HepG2 (cell line): ENCODE data around the gene TMEM107. TPM values are rescaled to one million over a fixed set of nuclear protein-coding genes. Genes with fewer than 3 reads are reported as not detected.

Experiments used
- AGO1 ChIP-seq: fragments of 200-400 bp; formaldehyde crosslinking; IDR thresholded peaks from 2 replicates; pipeline ENCODE4 v1.6.1; 2017; ENCODE audit warnings: mild to moderate bottlenecking, low read depth, low read length, moderate library complexity; ENCODE audit not compliant: poor library complexity, severe bottlenecking
- AGO2 ChIP-seq: fragments of 200-400 bp; formaldehyde crosslinking; optimal IDR thresholded peaks from 2 replicates; pipeline ENCODE3; 2017; ENCODE audit warnings: mild to moderate bottlenecking, low read depth, low read length, moderate library complexity
- CENPT ChIP-seq: sonication (generic); formaldehyde crosslinking; IDR thresholded peaks from 2 replicates; pipeline ENCODE4 v1.8.0; 2022; ENCODE audit warnings: low read depth, mild to moderate bottlenecking, moderate library complexity, missing genetic modification reagents
- FOSL1 ChIP-seq: sonication (generic); formaldehyde crosslinking; IDR thresholded peaks from 2 replicates; pipeline ENCODE4 v1.9.0; 2021; ENCODE audit warnings: missing genetic modification reagents, borderline replicate concordance
- KLF6 ChIP-seq: IDR thresholded peaks from 2 replicates; pipeline ENCODE4 v1.8.0; 2016; ENCODE audit warnings: missing biosample characterization, missing genetic modification reagents
- MATR3 ChIP-seq: sonication (generic); formaldehyde crosslinking; IDR thresholded peaks from 2 replicates; pipeline ENCODE4 v1.4.0; 2020; ENCODE audit warnings: missing genetic modification reagents
- MED13 ChIP-seq: sonication (generic); formaldehyde crosslinking; IDR thresholded peaks from 2 replicates; pipeline ENCODE4 v1.5.0; 2020; ENCODE audit warnings: missing genetic modification reagents
- POLR2G ChIP-seq: fragments of 200-400 bp; formaldehyde crosslinking; IDR thresholded peaks from 2 replicates; pipeline ENCODE4 v1.6.1; 2018; ENCODE audit warnings: mild to moderate bottlenecking, low read depth, low read length, moderate library complexity
- RFX3 ChIP-seq: IDR thresholded peaks from 2 replicates; pipeline ENCODE4 v1.6.1; 2016; ENCODE audit warnings: missing biosample characterization, missing genetic modification reagents
- SAP130 ChIP-seq: IDR thresholded peaks from 2 replicates; pipeline ENCODE4 v1.6.1; 2016; ENCODE audit warnings: low read depth
- TRIM24 ChIP-seq: sonication (generic); formaldehyde crosslinking; IDR thresholded peaks from 2 replicates; pipeline ENCODE4 v1.8.0; 2022; ENCODE audit warnings: mild to moderate bottlenecking, missing genetic modification reagents
- ZNF205 ChIP-seq: IDR thresholded peaks from 2 replicates; pipeline ENCODE4 v1.6.1; 2018; ENCODE audit warnings: missing biosample characterization, missing genetic modification reagents
- ZNF235 ChIP-seq: sonication (generic); formaldehyde crosslinking; IDR thresholded peaks from 2 replicates; pipeline ENCODE4 v1.8.1; 2023; ENCODE audit warnings: mild to moderate bottlenecking, missing genetic modification reagents, borderline replicate concordance
- ZNF550 ChIP-seq: sonication (generic); formaldehyde crosslinking; IDR thresholded peaks from 2 replicates; pipeline ENCODE4 v1.4.0; 2020; ENCODE audit warnings: mild to moderate bottlenecking, missing genetic modification reagents, borderline replicate concordance
- polyA plus RNA-seq, 8 experiments: library from polyadenylated mRNA; depleted of rRNA in 3 of 8; stranded (reverse) in 7 of 8; unstranded in 1 of 8; fragments of >200 nt; fragmentation: Illumina TruSeq in 4 of 8; extraction: Trizol in 4 of 8; gene quantifications; 2 replicates each; pipeline versions ENCODE4 v1.2.1 to v1.2.3, GENCODE V29; 2011 to 2016; ENCODE audit warnings: low read depth in 4 of 8, missing spikeins in 1 of 8, mixed read lengths in 1 of 8; ENCODE audit not compliant: insufficient read depth in 1 of 8
- total RNA-seq, 5 experiments: library from RNA; depleted of rRNA; stranded (reverse); fragments of >200 nt; fragmentation: Illumina TruSeq; extraction: Trizol; gene quantifications; 2 replicates each; pipeline ENCODE4 v1.2.3, GENCODE V29; 2016; ENCODE audit warnings: low read depth in 1 of 5
- TF ChIP-seq, protein P1 (sequence below): sonication (generic); formaldehyde crosslinking; IDR thresholded peaks from 2 replicates; pipeline ENCODE4 v1.4.0; 2020; ENCODE audit warnings: missing genetic modification reagents, borderline replicate concordance
- TF ChIP-seq, protein P2 (sequence below): sonication (generic); formaldehyde crosslinking; IDR thresholded peaks from 2 replicates; pipeline ENCODE4 v1.8.0; 2022; ENCODE audit warnings: missing genetic modification reagents, mild to moderate bottlenecking, inconsistent platforms, borderline replicate concordance
- TF ChIP-seq, protein P3 (sequence below): sonication (generic); formaldehyde crosslinking; conservative IDR thresholded peaks from 2 replicates; pipeline ENCODE4 v1.4.0; 2020; ENCODE audit warnings: mild to moderate bottlenecking, missing genetic modification reagents, moderate library complexity
- TF ChIP-seq, protein P4 (sequence below): sonication (generic); formaldehyde crosslinking; IDR thresholded peaks from 2 replicates; pipeline ENCODE4 v1.5.0; 2020; ENCODE audit warnings: missing genetic modification reagents, mild to moderate bottlenecking, borderline replicate concordance
- TF ChIP-seq, protein P5 (sequence below): sonication (generic); formaldehyde crosslinking; IDR thresholded peaks from 2 replicates; pipeline ENCODE4 v1.4.0; 2020; ENCODE audit warnings: missing genetic modification reagents

Gene TMEM107
- total and polyA plus RNA-seq, 2 of the 13 experiments (the other 11 are each of a cell fraction or from before 2014, with no cell fraction given): 7.2 to 15.3 TPM

DNA sequence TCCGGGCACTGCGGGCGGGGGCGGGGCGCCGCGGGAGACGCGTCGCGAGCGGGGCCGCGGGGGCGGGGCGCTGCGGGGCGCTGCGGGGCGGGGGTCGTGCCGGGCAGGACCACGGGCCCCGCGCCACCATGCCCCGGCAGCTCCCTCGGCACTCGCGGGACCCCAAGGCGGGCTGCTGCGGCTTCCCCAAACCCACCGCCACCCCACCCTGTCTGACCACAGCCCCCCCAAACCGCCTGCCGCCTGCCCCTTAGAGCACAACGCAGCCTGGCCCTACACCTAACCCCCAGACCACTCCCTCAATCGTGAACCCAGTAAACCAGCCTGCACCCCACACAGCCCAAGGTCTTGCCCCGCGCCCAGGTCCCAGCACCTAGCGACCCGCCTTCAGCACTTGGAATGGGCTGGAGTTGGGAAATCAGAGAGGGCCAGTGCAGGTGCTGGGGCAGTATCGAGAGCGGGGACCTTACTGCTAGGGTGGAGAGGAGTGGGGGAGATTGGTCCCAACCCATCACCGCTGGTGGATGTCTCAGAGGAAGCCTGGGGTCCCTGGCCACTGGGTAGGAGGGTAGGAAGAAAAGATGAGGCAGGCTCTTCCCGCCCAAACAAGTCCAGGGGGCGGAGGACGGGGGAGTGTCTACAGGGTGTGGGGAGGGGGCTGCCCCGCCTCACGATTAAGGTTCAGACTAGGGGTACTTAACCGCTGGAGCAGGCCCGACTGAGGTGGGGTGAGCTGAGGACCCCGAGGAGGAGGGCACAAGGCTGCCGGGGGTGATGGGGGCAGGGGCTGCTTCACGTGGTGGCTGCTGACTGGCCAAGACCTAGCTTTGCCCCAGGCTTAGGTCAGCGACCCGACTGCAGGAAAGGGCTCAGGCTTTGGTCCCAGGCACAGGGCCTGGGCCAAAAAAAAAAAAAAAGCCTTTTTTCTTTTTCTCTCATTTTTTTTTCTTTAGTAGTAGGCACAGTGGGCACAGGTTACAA is 12.9 kb downstream of the TMEM107 start (continued):
- TF ChIP-seq, protein P1, sequence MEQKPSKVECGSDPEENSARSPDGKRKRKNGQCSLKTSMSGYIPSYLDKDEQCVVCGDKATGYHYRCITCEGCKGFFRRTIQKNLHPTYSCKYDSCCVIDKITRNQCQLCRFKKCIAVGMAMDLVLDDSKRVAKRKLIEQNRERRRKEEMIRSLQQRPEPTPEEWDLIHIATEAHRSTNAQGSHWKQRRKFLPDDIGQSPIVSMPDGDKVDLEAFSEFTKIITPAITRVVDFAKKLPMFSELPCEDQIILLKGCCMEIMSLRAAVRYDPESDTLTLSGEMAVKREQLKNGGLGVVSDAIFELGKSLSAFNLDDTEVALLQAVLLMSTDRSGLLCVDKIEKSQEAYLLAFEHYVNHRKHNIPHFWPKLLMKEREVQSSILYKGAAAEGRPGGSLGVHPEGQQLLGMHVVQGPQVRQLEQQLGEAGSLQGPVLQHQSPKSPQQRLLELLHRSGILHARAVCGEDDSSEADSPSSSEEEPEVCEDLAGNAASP (CRISPR knock-in tag): peak; percentile 30; the same call in 1 of the 2 replicates
- TF ChIP-seq MATR3 (CRISPR knock-in tag): no peak
- no peak for TF ChIP-seq FOSL1 (CRISPR knock-in tag)
- no peak for TF ChIP-seq AGO2
- TF ChIP-seq MED13 (CRISPR knock-in tag): no peak
- peak; percentile 26; the same call in 1 of the 2 replicates for TF ChIP-seq ZNF235 (CRISPR knock-in tag)
- TF ChIP-seq POLR2G: no peak
- TF ChIP-seq, protein P2, sequence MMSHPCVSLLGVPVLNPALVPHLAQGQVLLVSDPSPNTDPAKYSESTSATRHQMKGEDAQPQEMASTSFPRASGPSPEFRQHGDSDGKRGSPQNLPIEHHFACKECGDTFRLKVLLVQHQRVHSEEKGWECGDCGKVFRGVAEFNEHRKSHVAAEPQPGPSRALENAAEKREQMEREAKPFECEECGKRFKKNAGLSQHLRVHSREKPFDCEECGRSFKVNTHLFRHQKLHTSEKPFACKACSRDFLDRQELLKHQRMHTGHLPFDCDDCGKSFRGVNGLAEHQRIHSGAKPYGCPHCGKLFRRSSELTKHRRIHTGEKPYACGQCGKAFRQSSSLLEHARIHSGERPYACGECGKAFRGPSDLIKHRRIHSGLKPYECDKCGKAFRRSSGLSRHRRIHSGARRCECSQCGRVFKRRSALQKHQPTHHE (CRISPR knock-in tag): no peak
- TF ChIP-seq ZNF205: no peak
- no peak for TF ChIP-seq ZNF550
- TF ChIP-seq, protein P3, sequence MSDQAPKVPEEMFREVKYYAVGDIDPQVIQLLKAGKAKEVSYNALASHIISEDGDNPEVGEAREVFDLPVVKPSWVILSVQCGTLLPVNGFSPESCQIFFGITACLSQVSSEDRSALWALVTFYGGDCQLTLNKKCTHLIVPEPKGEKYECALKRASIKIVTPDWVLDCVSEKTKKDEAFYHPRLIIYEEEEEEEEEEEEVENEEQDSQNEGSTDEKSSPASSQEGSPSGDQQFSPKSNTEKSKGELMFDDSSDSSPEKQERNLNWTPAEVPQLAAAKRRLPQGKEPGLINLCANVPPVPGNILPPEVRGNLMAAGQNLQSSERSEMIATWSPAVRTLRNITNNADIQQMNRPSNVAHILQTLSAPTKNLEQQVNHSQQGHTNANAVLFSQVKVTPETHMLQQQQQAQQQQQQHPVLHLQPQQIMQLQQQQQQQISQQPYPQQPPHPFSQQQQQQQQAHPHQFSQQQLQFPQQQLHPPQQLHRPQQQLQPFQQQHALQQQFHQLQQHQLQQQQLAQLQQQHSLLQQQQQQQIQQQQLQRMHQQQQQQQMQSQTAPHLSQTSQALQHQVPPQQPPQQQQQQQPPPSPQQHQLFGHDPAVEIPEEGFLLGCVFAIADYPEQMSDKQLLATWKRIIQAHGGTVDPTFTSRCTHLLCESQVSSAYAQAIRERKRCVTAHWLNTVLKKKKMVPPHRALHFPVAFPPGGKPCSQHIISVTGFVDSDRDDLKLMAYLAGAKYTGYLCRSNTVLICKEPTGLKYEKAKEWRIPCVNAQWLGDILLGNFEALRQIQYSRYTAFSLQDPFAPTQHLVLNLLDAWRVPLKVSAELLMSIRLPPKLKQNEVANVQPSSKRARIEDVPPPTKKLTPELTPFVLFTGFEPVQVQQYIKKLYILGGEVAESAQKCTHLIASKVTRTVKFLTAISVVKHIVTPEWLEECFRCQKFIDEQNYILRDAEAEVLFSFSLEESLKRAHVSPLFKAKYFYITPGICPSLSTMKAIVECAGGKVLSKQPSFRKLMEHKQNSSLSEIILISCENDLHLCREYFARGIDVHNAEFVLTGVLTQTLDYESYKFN (CRISPR knock-in tag): no peak
- TF ChIP-seq, protein P4, sequence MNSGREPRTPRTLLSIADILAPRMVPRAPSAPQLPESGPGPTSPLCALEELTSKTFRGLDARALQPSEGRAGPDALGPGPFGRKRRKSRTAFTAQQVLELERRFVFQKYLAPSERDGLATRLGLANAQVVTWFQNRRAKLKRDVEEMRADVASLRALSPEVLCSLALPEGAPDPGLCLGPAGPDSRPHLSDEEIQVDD (CRISPR knock-in tag): no peak
- TF ChIP-seq TRIM24 (CRISPR knock-in tag): no peak
- TF ChIP-seq RFX3 (CRISPR knock-in tag): no peak
- TF ChIP-seq AGO1: peak; percentile 3
- TF ChIP-seq, protein P5, sequence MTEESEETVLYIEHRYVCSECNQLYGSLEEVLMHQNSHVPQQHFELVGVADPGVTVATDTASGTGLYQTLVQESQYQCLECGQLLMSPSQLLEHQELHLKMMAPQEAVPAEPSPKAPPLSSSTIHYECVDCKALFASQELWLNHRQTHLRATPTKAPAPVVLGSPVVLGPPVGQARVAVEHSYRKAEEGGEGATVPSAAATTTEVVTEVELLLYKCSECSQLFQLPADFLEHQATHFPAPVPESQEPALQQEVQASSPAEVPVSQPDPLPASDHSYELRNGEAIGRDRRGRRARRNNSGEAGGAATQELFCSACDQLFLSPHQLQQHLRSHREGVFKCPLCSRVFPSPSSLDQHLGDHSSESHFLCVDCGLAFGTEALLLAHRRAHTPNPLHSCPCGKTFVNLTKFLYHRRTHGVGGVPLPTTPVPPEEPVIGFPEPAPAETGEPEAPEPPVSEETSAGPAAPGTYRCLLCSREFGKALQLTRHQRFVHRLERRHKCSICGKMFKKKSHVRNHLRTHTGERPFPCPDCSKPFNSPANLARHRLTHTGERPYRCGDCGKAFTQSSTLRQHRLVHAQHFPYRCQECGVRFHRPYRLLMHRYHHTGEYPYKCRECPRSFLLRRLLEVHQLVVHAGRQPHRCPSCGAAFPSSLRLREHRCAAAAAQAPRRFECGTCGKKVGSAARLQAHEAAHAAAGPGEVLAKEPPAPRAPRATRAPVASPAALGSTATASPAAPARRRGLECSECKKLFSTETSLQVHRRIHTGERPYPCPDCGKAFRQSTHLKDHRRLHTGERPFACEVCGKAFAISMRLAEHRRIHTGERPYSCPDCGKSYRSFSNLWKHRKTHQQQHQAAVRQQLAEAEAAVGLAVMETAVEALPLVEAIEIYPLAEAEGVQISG (CRISPR knock-in tag): no peak
- no peak for TF ChIP-seq CENPT (CRISPR knock-in tag)
- TF ChIP-seq SAP130 (CRISPR knock-in tag): 0 out of 2 replicates have a peak, but pooled peaks have one; percentile 32
- no peak for TF ChIP-seq KLF6
